Measurements from ENCODE around the gene WDR35.
"Not testable (repeated sequence)": the region's sequence is repeated elsewhere in the genome, so short reads cannot be mapped to it uniquely, and the experiment has no call there.

WDR35 gene

GRCh38 chr2:19943189-19943588 lies 46.7 kb downstream of the WDR35 start:
- in situ Hi-C loops (cut with HindIII; ENCODE audit: low sequenced_read_pairs): no loop called here

GRCh38 chr2:19942199-19942598 lies 47.7 kb downstream of the WDR35 start:
- in situ Hi-C loops (cut with HindIII; ENCODE audit: low sequenced_read_pairs): no loop called here

- in situ Hi-C loops (cut with HindIII; ENCODE audit: low sequenced_read_pairs): no loop called here
These were observed 52.9 kb downstream of the WDR35 start for GRCh38 chr2:19937004-19937403.

- in situ Hi-C loops (cut with HindIII; ENCODE audit: low sequenced_read_pairs): no loop called here
These were observed 53.7 kb downstream of the WDR35 start for GRCh38 chr2:19936203-19936602.

GRCh38 chr2:19933351-19933981 lies 56.4 kb downstream of the WDR35 start:
- in situ Hi-C loops (cut with HindIII; ENCODE audit: low sequenced_read_pairs): no loop called here

GRCh38 chr2:19932928-19933327 lies 57.0 kb downstream of the WDR35 start:
- in situ Hi-C loops (cut with HindIII; ENCODE audit: low sequenced_read_pairs): no loop called here

- in situ Hi-C loops (cut with HindIII; ENCODE audit: low sequenced_read_pairs): no loop called here
These were observed 60.7 kb downstream of the WDR35 start for GRCh38 chr2:19929226-19929625.

GRCh38 chr2:19927816-19928215 lies 62.1 kb downstream of the WDR35 start:
- in situ Hi-C loops (cut with HindIII; ENCODE audit: low sequenced_read_pairs): not testable (repeated sequence)

- in situ Hi-C loops (cut with HindIII; ENCODE audit: low sequenced_read_pairs): not testable (repeated sequence)
These were observed 65.4 kb downstream of the WDR35 start for GRCh38 chr2:19924526-19924925.

- in situ Hi-C loops (cut with HindIII; ENCODE audit: low sequenced_read_pairs): not testable (repeated sequence)
These were observed 67.7 kb downstream of the WDR35 start for GRCh38 chr2:19922188-19922587.

GRCh38 chr2:19916385-19916950 lies 73.4 kb downstream of the WDR35 start:
- in situ Hi-C loops (cut with HindIII; ENCODE audit: low sequenced_read_pairs): no loop called here

- in situ Hi-C loops (cut with HindIII; ENCODE audit: low sequenced_read_pairs): no loop called here
These were observed 75.5 kb downstream of the WDR35 start for GRCh38 chr2:19914266-19914975.

GRCh38 chr2:19911808-19912509 lies 77.9 kb downstream of the WDR35 start:
- in situ Hi-C loops (cut with HindIII; ENCODE audit: low sequenced_read_pairs): no loop called here

GRCh38 chr2:19902216-19902740 lies 87.6 kb downstream of the WDR35 start:
- in situ Hi-C loops (cut with HindIII; ENCODE audit: low sequenced_read_pairs): no loop called here

GRCh38 chr2:19901442-19902215 lies 88.3 kb downstream of the WDR35 start, which contains the start of gene TTC32:
Gene TTC32 (minus strand): TSS chr2:19901983. CDS start chr2:19901854, 129 bp downstream.
- in situ Hi-C loops (cut with HindIII; ENCODE audit: low sequenced_read_pairs): no loop called here

GRCh38 chr2:19900931-19901441 lies 88.9 kb downstream of the WDR35 start:
- in situ Hi-C loops (cut with HindIII; ENCODE audit: low sequenced_read_pairs): no loop called here

GRCh38 chr2:19899985-19900930 lies 89.6 kb downstream of the WDR35 start:
- in situ Hi-C loops (cut with HindIII; ENCODE audit: low sequenced_read_pairs): no loop called here

- in situ Hi-C loops (cut with HindIII; ENCODE audit: low sequenced_read_pairs): no loop called here
These were observed 91.1 kb downstream of the WDR35 start for GRCh38 chr2:19898592-19899329.
